HepG2 (cell line): ENCODE measurements around the gene C1orf115. TPM values are rescaled to one million over a fixed set of nuclear protein-coding genes. Genes with fewer than 3 reads are reported as not detected.

Experiments
- BCL6 ChIP-seq: IDR thresholded peaks from 2 replicates; pipeline ENCODE4 v1.6.1; 2016; ENCODE audit warnings: missing genetic modification reagents, missing compliant biosample characterization
- CEBPB ChIP-seq: IDR thresholded peaks from 2 replicates; pipeline ENCODE4 v1.6.1; 2011; ENCODE audit warnings: low read depth, low read length, improper control_type of control experiment, borderline replicate concordance
- FOXA3 ChIP-seq: IDR thresholded peaks from 2 replicates; pipeline ENCODE4 v1.6.1; 2016; ENCODE audit warnings: missing genetic modification reagents, missing compliant biosample characterization
- HDAC1 ChIP-seq: sonication (generic); formaldehyde crosslinking; IDR thresholded peaks from 2 replicates; pipeline ENCODE4 v1.5.1; 2020; ENCODE audit warnings: mild to moderate bottlenecking, missing genetic modification reagents
- HNRNPK ChIP-seq: fragments of 200-400 bp; formaldehyde crosslinking; IDR thresholded peaks from 2 replicates; pipeline ENCODE4 v1.6.1; 2018; ENCODE audit warnings: low read length, low read depth, moderate library complexity, mild to moderate bottlenecking; ENCODE audit not compliant: poor library complexity, severe bottlenecking
- HOXA5 ChIP-seq: sonication (generic); formaldehyde crosslinking; IDR thresholded peaks from 2 replicates; pipeline ENCODE4 v1.4.0; 2020; ENCODE audit warnings: missing genetic modification reagents
- MED1 ChIP-seq: sonication (generic); formaldehyde crosslinking; IDR thresholded peaks from 2 replicates; pipeline ENCODE4 v1.4.0; 2020; ENCODE audit warnings: missing genetic modification reagents
- PHF21A ChIP-seq: sonication (generic); formaldehyde crosslinking; IDR thresholded peaks from 2 replicates; pipeline ENCODE4 v1.5.0; 2020; ENCODE audit warnings: mild to moderate bottlenecking, missing genetic modification reagents
- SALL1 ChIP-seq: sonication (generic); formaldehyde crosslinking; IDR thresholded peaks from 2 replicates; pipeline ENCODE4 v1.8.0; 2022; ENCODE audit warnings: mild to moderate bottlenecking, missing genetic modification reagents
- SOX13 ChIP-seq, 3 experiments: fragments of 450-650 bp in 1 of 3; sonication (generic) in 1 of 3; formaldehyde crosslinking in 1 of 3; IDR thresholded peaks in 2 of 3; conservative IDR thresholded peaks in 1 of 3; 2 replicates each; pipeline versions ENCODE4 v1.5.0 to v1.6.1; 2016 to 2020; ENCODE audit warnings: antibody characterized with exemption in 1 of 3, mild to moderate bottlenecking in 1 of 3, missing compliant biosample characterization in 1 of 3, missing genetic modification reagents in 1 of 3, moderate library complexity in 1 of 3
- SOX5 ChIP-seq: IDR thresholded peaks from 2 replicates; pipeline ENCODE4 v1.6.1; 2016; ENCODE audit warnings: borderline replicate concordance
- SOX6 ChIP-seq, 2 experiments: fragments of 450-650 bp in 1 of 2; sonication (generic) in 1 of 2; formaldehyde crosslinking in 1 of 2; IDR thresholded peaks; 2 replicates each; pipeline versions ENCODE4 v1.4.0 to v1.6.1; 2017 to 2020; ENCODE audit warnings: antibody characterized with exemption in 1 of 2, mild to moderate bottlenecking in 1 of 2, missing genetic modification reagents in 1 of 2
- TMF1 ChIP-seq: sonication (generic); formaldehyde crosslinking; IDR thresholded peaks from 2 replicates; pipeline ENCODE4 v1.8.1; 2022; ENCODE audit warnings: low read depth, missing genetic modification reagents
- ZBTB7A ChIP-seq: sonication (generic); formaldehyde crosslinking; IDR thresholded peaks from 2 replicates; pipeline ENCODE4 v1.8.0; 2022; ENCODE audit warnings: mild to moderate bottlenecking, missing genetic modification reagents
- ZFY ChIP-seq: sonication (generic); formaldehyde crosslinking; IDR thresholded peaks from 2 replicates; pipeline ENCODE4 v1.4.0; 2020; ENCODE audit warnings: missing genetic modification reagents
- ZMYM4 ChIP-seq: sonication (generic); formaldehyde crosslinking; IDR thresholded peaks from 2 replicates; pipeline ENCODE4 v1.8.1; 2023; ENCODE audit warnings: mild to moderate bottlenecking, missing genetic modification reagents
- ZNF264 ChIP-seq: sonication (generic); formaldehyde crosslinking; IDR thresholded peaks from 2 replicates; pipeline ENCODE4 v1.4.0; 2020; ENCODE audit warnings: missing genetic modification reagents
- ZNF335 ChIP-seq: sonication (generic); formaldehyde crosslinking; IDR thresholded peaks from 2 replicates; pipeline ENCODE4 v1.4.0; 2020; ENCODE audit warnings: missing genetic modification reagents
- ZNF572 ChIP-seq: sonication (generic); formaldehyde crosslinking; IDR thresholded peaks from 2 replicates; pipeline ENCODE4 v1.5.1; 2020; ENCODE audit warnings: mild to moderate bottlenecking, missing genetic modification reagents
- ZSCAN30 ChIP-seq: sonication (generic); formaldehyde crosslinking; IDR thresholded peaks from 2 replicates; pipeline ENCODE4 v1.5.0; 2020; ENCODE audit warnings: mild to moderate bottlenecking, missing genetic modification reagents
- polyA plus RNA-seq, 8 experiments: library from polyadenylated mRNA; depleted of rRNA in 3 of 8; stranded (reverse) in 7 of 8; unstranded in 1 of 8; fragments of >200 nt; fragmentation: Illumina TruSeq in 4 of 8; extraction: Trizol in 4 of 8; gene quantifications; 2 replicates each; pipeline versions ENCODE4 v1.2.1 to v1.2.3, GENCODE V29; 2011 to 2016; ENCODE audit warnings: low read depth in 4 of 8, missing spikeins in 1 of 8, mixed read lengths in 1 of 8; ENCODE audit not compliant: insufficient read depth in 1 of 8
- total RNA-seq, 5 experiments: library from RNA; depleted of rRNA; stranded (reverse); fragments of >200 nt; fragmentation: Illumina TruSeq; extraction: Trizol; gene quantifications; 2 replicates each; pipeline ENCODE4 v1.2.3, GENCODE V29; 2016; ENCODE audit warnings: low read depth in 1 of 5
- TF ChIP-seq, protein P1 (sequence below), 2 experiments: sonication (generic) in 1 of 2; formaldehyde crosslinking in 1 of 2; IDR thresholded peaks; 2 replicates each; pipeline versions ENCODE4 v1.4.0 to v1.6.1; 2018 to 2020; ENCODE audit warnings: missing genetic modification reagents in 2 of 2, borderline replicate concordance in 1 of 2, low read depth in 1 of 2, mild to moderate bottlenecking in 1 of 2, missing biosample characterization in 1 of 2
- TF ChIP-seq, protein P2 (sequence below): IDR thresholded peaks from 2 replicates; pipeline ENCODE4 v1.6.1; 2012; ENCODE audit warnings: low read length, improper control_type of control experiment
- TF ChIP-seq, protein P3 (sequence below): sonication (generic); IDR thresholded peaks from 2 replicates; pipeline ENCODE4 v1.6.1; 2016; ENCODE audit warnings: low read depth, borderline replicate concordance

Gene C1orf115
- total and polyA plus RNA-seq, 2 of the 13 experiments (the other 11 are each of a cell fraction or from before 2014, with no cell fraction given) = 25.2 to 85.9 TPM

DNA sequence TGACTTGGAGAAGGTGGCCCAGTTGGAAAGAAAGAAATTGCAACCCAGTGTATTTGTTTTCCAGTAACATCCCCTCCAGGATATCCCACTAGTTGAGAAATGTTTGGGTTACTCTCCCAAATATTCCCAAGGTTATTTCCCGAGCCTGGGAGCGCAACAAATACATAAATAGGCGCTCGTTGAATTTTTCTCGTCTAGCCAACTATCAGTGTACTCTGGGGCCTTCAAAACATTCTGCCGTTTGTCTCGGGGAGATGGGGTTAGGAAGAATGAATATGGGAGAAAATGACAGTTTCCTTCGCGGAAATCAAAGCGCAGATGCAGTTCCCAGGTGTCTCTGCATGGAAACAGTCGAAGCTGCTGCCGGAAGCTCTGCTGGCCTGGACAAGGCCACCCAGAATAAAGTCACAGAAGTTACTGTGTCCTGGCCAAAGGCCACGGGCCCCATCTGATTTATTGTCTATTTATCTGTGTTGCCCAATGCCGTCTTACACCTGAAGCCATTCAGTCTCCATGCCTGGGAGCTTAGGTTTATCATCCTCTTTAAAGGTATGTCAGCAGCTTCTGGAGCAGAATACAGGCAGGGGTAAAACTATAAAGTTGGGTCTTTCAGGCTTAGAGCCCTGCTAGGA lies 1.0 kb downstream of the C1orf115 start (continued):
- TF ChIP-seq CEBPB (peak; percentile 33; the same call in 1 of the 2 replicates), PHF21A (CRISPR knock-in tag) (peak; percentile 69; the same call in 1 of the 2 replicates), ZNF335 (no peak), SOX5 (peak; percentile 52; the same call in 1 of the 2 replicates), HDAC1 (peak; percentile 45; the same call in 1 of the 2 replicates), ZFY (CRISPR knock-in tag) (peak; percentile 55), HOXA5 (CRISPR knock-in tag) (peak; percentile 52; the same call in 1 of the 2 replicates), SOX6 (IDR thresholded peaks at IDR 0.05) (no peak), SOX6 (CRISPR knock-in tag; IDR thresholded peaks at IDR 0.05) (peak; percentile 57), ZBTB7A (CRISPR knock-in tag) (no peak), FOXA3 (CRISPR knock-in tag) (0 out of 2 replicates have a peak, but pooled peaks have one; percentile 11), MED1 (CRISPR knock-in tag) (peak; percentile 31; the same call in 1 of the 2 replicates), ZSCAN30 (peak; percentile 58; the same call in 1 of the 2 replicates), HNRNPK (no peak), SOX13 (IDR thresholded peaks at IDR 0.05) (no peak), SOX13 (CRISPR knock-in tag; conservative IDR thresholded peaks at IDR 0.05 in 1 of 2, IDR thresholded peaks at IDR 0.05 in 1 of 2) (peak in 1 of 2 experiments; percentile 67; a peak in 2 of 4 replicates), ZNF264 (0 out of 2 replicates have a peak, but pooled peaks have one; percentile 42), ZNF572 (CRISPR knock-in tag) (no peak), ZMYM4 (CRISPR knock-in tag) (0 out of 2 replicates have a peak, but pooled peaks have one; percentile 18), SALL1 (CRISPR knock-in tag) (peak; percentile 71), BCL6 (CRISPR knock-in tag) (peak; percentile 34), TMF1 (no peak)
- TF ChIP-seq, protein P1, sequence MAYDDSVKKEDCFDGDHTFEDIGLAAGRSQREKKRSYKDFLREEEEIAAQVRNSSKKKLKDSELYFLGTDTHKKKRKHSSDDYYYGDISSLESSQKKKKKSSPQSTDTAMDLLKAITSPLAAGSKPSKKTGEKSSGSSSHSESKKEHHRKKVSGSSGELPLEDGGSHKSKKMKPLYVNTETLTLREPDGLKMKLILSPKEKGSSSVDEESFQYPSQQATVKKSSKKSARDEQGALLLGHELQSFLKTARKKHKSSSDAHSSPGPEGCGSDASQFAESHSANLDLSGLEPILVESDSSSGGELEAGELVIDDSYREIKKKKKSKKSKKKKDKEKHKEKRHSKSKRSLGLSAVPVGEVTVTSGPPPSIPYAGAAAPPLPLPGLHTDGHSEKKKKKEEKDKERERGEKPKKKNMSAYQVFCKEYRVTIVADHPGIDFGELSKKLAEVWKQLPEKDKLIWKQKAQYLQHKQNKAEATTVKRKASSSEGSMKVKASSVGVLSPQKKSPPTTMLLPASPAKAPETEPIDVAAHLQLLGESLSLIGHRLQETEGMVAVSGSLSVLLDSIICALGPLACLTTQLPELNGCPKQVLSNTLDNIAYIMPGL (CRISPR knock-in tag; IDR thresholded peaks at IDR 0.05; ENCODE audit: borderline replicate concordance in 1 of 2, low read depth in 1 of 2) = 0 out of 4 replicates have a peak, but pooled peaks of 1 of the 2 experiments have one; percentile 17
- TF ChIP-seq, protein P2, sequence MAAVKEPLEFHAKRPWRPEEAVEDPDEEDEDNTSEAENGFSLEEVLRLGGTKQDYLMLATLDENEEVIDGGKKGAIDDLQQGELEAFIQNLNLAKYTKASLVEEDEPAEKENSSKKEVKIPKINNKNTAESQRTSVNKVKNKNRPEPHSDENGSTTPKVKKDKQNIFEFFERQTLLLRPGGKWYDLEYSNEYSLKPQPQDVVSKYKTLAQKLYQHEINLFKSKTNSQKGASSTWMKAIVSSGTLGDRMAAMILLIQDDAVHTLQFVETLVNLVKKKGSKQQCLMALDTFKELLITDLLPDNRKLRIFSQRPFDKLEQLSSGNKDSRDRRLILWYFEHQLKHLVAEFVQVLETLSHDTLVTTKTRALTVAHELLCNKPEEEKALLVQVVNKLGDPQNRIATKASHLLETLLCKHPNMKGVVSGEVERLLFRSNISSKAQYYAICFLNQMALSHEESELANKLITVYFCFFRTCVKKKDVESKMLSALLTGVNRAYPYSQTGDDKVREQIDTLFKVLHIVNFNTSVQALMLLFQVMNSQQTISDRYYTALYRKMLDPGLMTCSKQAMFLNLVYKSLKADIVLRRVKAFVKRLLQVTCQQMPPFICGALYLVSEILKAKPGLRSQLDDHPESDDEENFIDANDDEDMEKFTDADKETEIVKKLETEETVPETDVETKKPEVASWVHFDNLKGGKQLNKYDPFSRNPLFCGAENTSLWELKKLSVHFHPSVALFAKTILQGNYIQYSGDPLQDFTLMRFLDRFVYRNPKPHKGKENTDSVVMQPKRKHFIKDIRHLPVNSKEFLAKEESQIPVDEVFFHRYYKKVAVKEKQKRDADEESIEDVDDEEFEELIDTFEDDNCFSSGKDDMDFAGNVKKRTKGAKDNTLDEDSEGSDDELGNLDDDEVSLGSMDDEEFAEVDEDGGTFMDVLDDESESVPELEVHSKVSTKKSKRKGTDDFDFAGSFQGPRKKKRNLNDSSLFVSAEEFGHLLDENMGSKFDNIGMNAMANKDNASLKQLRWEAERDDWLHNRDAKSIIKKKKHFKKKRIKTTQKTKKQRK = no peak
- TF ChIP-seq, protein P3, sequence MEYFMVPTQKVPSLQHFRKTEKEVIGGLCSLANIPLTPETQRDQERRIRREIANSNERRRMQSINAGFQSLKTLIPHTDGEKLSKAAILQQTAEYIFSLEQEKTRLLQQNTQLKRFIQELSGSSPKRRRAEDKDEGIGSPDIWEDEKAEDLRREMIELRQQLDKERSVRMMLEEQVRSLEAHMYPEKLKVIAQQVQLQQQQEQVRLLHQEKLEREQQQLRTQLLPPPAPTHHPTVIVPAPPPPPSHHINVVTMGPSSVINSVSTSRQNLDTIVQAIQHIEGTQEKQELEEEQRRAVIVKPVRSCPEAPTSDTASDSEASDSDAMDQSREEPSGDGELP = 0 out of 2 replicates have a peak, but pooled peaks have one; percentile 24
